Spleen (tissue), 7 donors: ENCODE data around the gene LYRM2.

ENCODE experiments used
- CTCF ChIP-seq, 11 experiments: fragments of 200-600 bp in 7 of 11; fragments of 450-650 bp in 4 of 11; sonication (generic) in 4 of 11; IDR thresholded peaks in 8 of 11; conservative IDR thresholded peaks in 3 of 11; 1 replicate in 7 of 11; 2 replicates in 4 of 11; pipeline versions ENCODE4 v1.4.0 to v1.8.0; 2016 to 2021; ENCODE audit warnings: antibody characterized with exemption in 11 of 11, inconsistent platforms in 4 of 11, mild to moderate bottlenecking in 1 of 11
- POLR2A ChIP-seq, 3 donors: fragments of 450-650 bp; IDR thresholded peaks; one replicate each; pipeline ENCODE4 v1.5.1; 2017; ENCODE audit warnings: antibody characterized with exemption in 3 of 3, mild to moderate bottlenecking in 1 of 3
- donor health status: DM: no; HTN: no; CAD: no; lungs with moderate emphysema.
- donor health status: DM: no; HTN: no; CAD: no.
- donor health status: DM: no; HTN: no; CAD: no.

- TF ChIP-seq POLR2A (IDR thresholded peaks at IDR 0.05) (no peak), CTCF (IDR thresholded peaks at IDR 0.05 in 8 of 11, conservative IDR thresholded peaks at IDR 0.05 in 3 of 11) (no peak)
Measured at GRCh38 chr6:89596484-89596883, 42.1 kb downstream of the LYRM2 start.
